ELR (cell line): ENCODE measurements around the gene MARCHF2.

Source experiments
- DNase-seq: peaks from one replicate; pipeline ENCODE4 v3.0.0-alpha.2; 2015; ENCODE audit warnings: low read depth

The MARCHF2 gene

GRCh38 chr19:8477889-8478288, 64.8 kb downstream of the MARCHF2 start:
- DNase-seq, result no peak

DNA sequence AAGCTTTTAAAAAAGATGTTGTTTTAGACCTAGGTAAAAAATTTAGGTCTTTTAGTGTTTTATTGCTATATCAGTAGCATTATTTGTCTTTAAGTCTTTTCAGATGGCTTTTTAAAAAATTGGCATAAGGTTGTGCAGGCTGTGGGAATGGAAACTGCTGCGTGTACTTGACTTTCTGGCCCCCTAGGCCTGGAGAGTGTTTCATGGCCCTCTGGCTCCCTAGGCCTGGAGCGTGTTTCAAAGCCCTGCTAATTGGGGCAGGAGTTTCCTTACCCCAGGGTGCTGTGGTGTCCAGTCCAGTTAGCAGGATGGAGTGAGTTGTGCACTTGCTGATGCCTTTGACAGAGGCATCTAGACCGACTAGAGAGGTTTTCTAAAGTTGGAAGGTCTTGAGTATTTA, 65.5 kb downstream of the MARCHF2 start:
- no peak for DNase-seq

GRCh38 chr19:8481201-8481600, 68.1 kb downstream of the MARCHF2 start:
- no peak for DNase-seq

DNA sequence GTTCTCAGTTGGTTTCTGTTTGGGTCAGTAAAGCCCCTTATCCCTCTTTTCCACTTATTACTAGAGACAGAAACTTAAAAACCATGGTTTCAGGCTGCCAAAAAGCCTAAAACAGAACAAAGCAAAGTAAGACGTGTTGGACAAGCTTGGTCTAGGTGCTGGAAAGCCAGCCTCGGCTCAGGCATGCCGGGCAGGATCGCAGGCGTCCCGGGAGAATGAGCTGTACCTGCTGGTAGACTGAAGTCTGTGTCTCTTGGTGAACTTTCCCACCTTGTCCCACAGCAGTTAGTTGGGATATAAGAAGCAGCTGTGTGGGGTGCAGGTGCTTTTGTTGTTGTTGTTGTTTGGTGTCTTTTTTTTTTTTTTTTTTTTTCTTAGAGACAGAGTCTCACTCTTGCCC, 68.5 kb downstream of the MARCHF2 start:
- no peak for DNase-seq

GRCh38 chr19:8482696-8483095, 69.6 kb downstream of the MARCHF2 start:
- DNase-seq, result no peak

GRCh38 chr19:8483165-8483564, 70.1 kb downstream of the MARCHF2 start:
- DNase-seq, result no peak

GRCh38 chr19:8484331-8484894, 71.3 kb downstream of the MARCHF2 start:
- DNase-seq, result no peak

DNA sequence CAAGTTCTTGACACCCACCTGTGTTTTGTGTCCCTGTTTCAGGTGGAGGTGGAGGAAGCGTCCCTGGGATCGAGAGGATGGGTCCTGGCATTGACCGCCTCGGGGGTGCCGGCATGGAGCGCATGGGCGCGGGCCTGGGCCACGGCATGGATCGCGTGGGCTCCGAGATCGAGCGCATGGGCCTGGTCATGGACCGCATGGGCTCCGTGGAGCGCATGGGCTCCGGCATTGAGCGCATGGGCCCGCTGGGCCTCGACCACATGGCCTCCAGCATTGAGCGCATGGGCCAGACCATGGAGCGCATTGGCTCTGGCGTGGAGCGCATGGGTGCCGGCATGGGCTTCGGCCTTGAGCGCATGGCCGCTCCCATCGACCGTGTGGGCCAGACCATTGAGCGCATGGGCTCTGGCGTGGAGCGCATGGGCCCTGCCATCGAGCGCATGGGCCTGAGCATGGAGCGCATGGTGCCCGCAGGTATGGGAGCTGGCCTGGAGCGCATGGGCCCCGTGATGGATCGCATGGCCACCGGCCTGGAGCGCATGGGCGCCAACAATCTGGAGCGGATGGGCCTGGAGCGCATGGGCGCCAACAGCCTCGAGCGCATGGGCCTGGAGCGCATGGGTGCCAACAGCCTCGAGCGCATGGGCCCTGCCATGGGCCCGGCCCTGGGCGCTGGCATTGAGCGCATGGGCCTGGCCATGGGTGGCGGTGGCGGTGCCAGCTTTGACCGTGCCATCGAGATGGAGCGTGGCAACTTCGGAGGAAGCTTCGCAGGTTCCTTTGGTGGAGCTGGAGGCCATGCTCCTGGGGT, 72.7 kb downstream of the MARCHF2 start:
- no peak for DNase-seq

- DNase-seq, result no peak
Observed at GRCh38 chr19:8486661-8487136, 73.6 kb downstream of the MARCHF2 start.

- DNase-seq, result no peak
Observed at GRCh38 chr19:8487137-8487851, 74.2 kb downstream of the MARCHF2 start.

DNA sequence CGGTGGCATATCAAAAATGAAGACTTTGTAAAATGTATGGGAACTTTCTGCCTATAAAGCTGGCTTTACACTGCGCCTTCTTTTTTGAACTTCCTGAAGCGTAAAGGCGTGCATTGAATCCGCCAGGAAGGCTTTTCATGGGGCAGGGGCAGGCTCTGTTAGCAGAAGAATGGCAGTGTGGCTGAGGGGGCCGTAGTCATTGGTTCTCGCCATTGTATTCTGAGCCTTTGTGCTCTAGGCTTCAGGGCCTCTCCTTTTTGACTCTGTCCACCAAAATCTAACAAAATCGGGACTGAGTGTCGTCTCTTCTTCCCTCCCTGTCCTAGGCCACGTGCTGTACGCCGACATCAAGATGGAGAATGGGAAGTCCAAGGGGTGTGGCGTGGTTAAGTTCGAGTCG, 75.3 kb downstream of the MARCHF2 start:
- DNase-seq, result no peak
